Astrocyte (in vitro differentiated cells and primary cell): ENCODE measurements around the gene IGFALS.

ENCODE experiments used
- EZH2 ChIP-seq: IDR thresholded peaks from 2 replicates; pipeline ENCODE4 v1.6.1; 2012; ENCODE audit warnings: mild to moderate bottlenecking, low read length, inconsistent platforms; ENCODE audit not compliant: insufficient read depth
- TF ChIP-seq, protein P1 (sequence below): IDR thresholded peaks from 2 replicates; pipeline ENCODE4 v1.5.1; 2011; ENCODE audit warnings: low read depth, mild to moderate bottlenecking, inconsistent platforms, low read length, moderate library complexity; ENCODE audit not compliant: insufficient read depth

DNA sequence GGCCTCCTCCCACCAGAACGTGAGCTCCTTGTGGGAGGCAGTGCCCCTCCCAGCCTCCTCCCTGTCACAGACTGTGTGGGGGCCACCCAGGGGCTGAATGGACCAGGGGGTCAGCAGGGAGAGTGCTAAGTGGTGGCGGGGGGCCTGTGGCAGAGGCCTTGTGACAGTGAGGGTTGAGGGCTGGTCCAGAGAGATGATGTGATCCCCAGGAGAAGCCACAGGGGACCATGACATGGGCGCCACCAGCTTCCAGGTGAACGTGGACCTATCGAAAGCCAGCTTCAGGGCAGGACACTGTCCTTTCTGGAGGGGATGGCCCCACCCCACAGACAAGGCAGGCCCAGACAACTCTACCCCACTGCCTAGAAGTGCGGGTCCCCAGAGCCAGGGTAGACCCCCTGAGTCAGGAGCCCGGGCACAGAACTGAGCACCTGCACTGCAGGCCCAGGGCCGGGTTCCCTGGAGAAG, 14.2 kb downstream of the IGFALS start:
- TF ChIP-seq, protein P1, sequence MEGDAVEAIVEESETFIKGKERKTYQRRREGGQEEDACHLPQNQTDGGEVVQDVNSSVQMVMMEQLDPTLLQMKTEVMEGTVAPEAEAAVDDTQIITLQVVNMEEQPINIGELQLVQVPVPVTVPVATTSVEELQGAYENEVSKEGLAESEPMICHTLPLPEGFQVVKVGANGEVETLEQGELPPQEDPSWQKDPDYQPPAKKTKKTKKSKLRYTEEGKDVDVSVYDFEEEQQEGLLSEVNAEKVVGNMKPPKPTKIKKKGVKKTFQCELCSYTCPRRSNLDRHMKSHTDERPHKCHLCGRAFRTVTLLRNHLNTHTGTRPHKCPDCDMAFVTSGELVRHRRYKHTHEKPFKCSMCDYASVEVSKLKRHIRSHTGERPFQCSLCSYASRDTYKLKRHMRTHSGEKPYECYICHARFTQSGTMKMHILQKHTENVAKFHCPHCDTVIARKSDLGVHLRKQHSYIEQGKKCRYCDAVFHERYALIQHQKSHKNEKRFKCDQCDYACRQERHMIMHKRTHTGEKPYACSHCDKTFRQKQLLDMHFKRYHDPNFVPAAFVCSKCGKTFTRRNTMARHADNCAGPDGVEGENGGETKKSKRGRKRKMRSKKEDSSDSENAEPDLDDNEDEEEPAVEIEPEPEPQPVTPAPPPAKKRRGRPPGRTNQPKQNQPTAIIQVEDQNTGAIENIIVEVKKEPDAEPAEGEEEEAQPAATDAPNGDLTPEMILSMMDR: no peak
- TF ChIP-seq EZH2: no peak
